GM06990 (cell line): ENCODE measurements around the gene RPS6KA4.

Experiments used
- DNase-seq: peaks from one replicate; pipeline ENCODE4 v3.0.0-alpha.2; 2011; ENCODE audit not compliant: insufficient read length; ENCODE audit errors: extremely low read depth
- H3K27me3 ChIP-seq: replicated peaks from 2 replicates; pipeline ENCODE4 v1.6.0; 2011; ENCODE audit warnings: low read length; ENCODE audit not compliant: control insufficient read depth, insufficient read depth
- H3K36me3 ChIP-seq: 2 replicates; pipeline ENCODE4 v1.5.1; 2011; ENCODE audit warnings: low read length; ENCODE audit not compliant: control insufficient read depth, insufficient read depth
- H3K4me3 ChIP-seq: replicated peaks from 2 replicates; pipeline ENCODE4 v1.5.1; 2011; ENCODE audit warnings: low read depth, mild to moderate bottlenecking, control low read depth, low read length
- CTCF ChIP-seq: IDR thresholded peaks from 2 replicates; pipeline ENCODE4 v1.5.1; 2011; ENCODE audit warnings: low read length, control low read depth, mild to moderate bottlenecking, inconsistent platforms; ENCODE audit not compliant: insufficient read depth, poor library complexity, severe bottlenecking

Gene RPS6KA4

DNA sequence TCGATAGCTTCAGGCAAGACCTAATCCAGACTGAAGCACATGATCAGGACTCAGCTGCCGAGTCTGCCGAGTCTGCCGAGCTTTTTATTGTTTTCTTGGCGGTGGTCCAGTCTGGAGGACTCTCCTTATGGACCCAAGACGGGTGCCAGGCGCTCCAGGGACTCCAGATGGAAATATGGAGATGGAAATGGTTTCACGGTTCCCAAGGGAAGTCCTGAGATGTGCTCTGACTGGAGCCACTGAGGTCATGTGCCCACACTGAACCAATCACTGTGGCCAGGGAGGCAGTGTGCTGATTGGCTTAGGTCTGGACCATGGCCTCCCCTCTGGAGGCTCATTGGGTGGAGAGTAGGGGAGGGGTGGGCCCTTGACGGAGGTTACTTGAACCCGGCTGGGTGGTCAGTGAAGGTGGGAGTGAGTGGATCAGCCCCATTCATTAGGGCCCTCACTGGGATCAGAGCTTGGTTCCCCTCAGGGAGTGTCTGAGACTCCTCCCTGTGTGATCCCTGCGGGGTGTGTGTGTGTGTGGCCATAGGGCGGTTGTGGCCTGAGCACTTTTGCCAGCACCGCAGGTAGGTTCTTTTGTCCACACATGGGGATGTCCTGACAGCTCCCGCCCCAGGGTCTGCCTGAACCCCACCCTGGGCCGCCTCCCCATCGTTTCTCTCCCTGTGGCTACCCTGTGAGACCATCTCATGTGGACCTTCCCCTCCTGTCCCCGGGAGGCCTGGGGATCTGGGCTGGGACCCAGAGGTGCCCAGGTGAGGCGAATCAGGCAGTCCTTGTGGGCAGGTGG, 14.0 kb downstream of the RPS6KA4 start:
- Histone ChIP-seq H3K27me3 (no peaks in the 10 kb centered on the region), H3K36me3 (peaks cover 4% of the 10 kb centered on the region), H3K4me3 (no peak overlapping the region)
- no peak for TF ChIP-seq CTCF
- DNase-seq, result no peak

- Histone ChIP-seq H3K36me3 (peaks cover 3% of the 10 kb centered on the region), H3K27me3 (no peaks in the 10 kb centered on the region), H3K4me3 (no peak overlapping the region)
- DNase-seq, result no peak
- no peak for TF ChIP-seq CTCF
Observed at GRCh38 chr11:64373598-64373974, 14.6 kb downstream of the RPS6KA4 start.

- Histone ChIP-seq H3K36me3 (no peaks in the 10 kb centered on the region), H3K4me3 (no peak overlapping the region), H3K27me3 (no peaks in the 10 kb centered on the region)
- no peak for TF ChIP-seq CTCF
- DNase-seq, result no peak
Observed at GRCh38 chr11:64376071-64376470, 17.1 kb downstream of the RPS6KA4 start.

GRCh38 chr11:64378335-64378880, 19.4 kb downstream of the RPS6KA4 start:
- Histone ChIP-seq H3K36me3 (no peaks in the 10 kb centered on the region), H3K4me3 (no peak overlapping the region), H3K27me3 (no peaks in the 10 kb centered on the region)
- TF ChIP-seq CTCF, result no peak
- DNase-seq, result no peak

- no peaks in the 10 kb centered on the region; the same call in 1 of the 2 replicates for H3K27me3 ChIP-seq
- DNase-seq, result no peak
- TF ChIP-seq CTCF, result no peak
- H3K36me3 ChIP-seq, result no peaks in the 10 kb centered on the region
- H3K4me3 ChIP-seq, result no peak overlapping the region
Observed at GRCh38 chr11:64379160-64379559, 20.2 kb downstream of the RPS6KA4 start.
